EL (cell line): ENCODE data around the gene KIRREL2.

Experiments
- DNase-seq: peaks from one replicate; pipeline ENCODE4 v3.0.0-alpha.2; 2016

KIRREL2 gene

DNA sequence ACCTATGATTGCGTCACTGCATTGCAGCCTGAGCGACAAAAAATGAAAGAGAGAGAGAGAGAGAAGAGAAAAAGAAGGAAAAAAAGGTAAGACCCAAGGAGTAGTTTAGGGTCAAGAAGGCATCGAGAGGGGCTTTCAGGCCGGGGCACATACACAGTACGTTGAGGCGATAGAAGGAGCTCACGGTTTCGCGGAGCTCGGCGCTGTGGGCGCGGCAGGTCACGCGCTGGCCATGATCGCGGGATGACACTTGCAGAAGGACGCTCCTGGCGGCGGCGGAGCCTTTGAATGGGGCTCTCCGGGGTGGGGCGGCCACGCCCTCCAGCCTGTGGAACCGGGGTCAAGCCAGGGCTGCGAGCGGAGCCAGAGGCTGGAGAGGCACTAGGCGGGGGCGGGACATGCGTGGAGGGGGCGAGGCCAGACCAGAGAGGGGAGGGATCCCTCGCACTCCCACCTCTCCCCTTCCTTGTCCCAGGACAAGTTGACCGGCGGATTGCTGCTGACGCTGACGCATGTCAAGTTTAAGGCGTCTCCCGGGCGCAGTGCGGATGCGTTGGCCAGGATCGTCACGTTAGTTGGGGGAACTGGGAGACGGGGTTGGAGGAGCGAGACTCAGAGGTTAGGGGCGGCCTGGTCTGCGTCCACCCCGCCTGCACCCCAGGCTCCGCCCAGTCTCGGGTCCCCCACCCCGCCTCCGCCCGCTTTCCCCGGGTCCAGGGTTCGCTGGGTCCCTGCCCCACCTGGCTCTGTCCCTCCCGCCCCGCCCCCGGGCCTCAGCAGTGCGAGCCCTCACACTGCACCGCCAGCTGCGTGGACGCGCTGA lies 11.3 kb upstream of the KIRREL2 start:
- DNase-seq: no peak

DNA sequence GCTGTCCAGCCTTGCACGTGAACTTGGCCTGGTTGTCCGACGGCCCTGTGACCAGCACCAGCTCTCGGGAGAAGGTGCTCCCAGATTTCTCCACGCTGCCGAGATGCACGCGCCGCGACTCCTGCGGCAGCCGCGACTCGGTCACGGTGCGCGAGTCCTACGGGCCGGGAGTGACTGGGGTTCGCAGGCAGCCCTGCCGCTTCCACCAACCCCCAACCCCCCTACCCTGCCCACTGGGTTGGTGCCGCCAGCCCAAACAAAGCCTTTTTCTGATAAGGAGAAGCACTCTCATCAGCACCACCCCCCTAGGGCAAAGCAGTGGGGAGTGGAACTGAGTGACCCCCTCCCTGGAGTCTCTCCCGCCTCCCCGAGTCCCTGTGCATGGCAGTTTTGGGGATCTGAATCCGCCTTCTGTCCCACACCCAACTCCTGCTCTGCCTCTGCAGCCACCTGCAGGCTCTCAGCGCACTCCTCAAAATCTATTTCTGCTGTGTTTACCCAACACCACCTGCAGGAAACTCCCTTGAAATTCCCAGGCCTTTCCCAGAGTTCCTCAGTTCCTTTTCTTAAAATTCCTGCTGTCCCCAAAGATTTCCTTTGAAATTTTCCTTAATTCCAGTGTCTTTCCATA lies 10.6 kb upstream of the KIRREL2 start:
- DNase-seq: no peak

DNA sequence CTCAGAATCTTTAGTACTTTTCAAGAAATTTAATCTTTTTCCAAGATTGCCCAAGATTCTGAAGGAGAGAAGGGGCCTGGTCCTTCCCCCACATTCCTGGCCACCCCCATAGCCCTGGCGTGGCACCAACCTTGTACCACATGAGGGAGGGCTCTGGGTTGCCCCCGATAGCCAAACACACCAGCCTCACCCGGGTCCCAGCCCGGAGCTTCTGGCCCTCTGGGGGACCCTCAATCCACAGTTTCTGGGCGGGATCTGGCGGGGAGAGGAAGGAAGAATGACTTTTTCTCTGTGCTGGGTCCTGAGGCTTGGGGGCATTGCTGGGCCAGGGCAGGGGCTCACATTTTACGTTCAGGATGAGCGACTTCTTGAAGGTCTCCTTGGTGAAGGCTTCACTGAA lies 8.8 kb upstream of the KIRREL2 start:
- no peak for DNase-seq

DNA sequence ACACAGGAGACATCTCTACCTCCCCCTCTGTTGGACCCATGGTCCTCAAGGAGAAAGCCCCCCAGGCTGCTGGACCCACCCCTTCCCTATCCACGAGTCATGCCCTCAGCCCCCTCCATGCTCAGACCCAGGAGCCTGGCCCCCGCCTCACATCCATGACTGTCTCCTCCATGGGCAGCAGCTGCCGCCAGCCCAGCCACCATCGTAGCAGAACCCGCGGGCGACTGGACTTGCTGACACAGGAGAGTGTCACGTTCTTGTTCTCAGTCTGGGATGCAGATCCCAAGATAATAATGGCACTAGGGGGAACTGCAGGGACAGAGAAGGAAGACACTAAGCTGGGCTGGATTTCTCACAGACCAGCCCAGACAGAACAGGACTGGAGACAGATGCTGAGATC lies 8.2 kb upstream of the KIRREL2 start:
- DNase-seq: no peak

DNA sequence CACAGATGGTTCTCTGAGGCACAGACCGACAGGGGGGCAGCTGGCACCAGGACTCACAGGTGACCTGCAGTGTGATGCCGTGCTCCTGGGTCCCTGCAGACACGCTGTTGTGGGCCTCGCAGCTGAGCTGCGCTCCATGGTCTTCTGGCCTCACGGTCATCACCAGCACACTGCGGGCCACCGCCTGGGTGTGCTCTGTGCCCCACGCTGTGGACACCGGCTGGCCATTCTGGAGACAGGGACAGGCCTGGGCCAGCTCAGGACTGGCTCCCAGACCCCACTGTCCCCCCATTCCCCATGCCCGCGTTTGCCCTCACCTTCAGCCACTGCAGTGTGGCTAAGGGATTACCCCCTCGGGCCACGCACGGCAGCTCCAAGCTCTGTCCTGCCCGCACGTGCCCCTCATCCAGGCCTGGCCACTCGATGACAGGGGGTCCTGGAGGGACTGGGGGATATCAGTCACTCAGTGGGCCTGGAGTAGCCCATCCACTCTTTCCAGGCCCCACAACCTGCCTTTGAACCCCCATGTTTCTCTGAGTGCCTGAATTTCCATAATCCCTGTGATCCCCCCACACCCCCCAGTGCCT lies 7.7 kb upstream of the KIRREL2 start:
- DNase-seq: no peak

DNA sequence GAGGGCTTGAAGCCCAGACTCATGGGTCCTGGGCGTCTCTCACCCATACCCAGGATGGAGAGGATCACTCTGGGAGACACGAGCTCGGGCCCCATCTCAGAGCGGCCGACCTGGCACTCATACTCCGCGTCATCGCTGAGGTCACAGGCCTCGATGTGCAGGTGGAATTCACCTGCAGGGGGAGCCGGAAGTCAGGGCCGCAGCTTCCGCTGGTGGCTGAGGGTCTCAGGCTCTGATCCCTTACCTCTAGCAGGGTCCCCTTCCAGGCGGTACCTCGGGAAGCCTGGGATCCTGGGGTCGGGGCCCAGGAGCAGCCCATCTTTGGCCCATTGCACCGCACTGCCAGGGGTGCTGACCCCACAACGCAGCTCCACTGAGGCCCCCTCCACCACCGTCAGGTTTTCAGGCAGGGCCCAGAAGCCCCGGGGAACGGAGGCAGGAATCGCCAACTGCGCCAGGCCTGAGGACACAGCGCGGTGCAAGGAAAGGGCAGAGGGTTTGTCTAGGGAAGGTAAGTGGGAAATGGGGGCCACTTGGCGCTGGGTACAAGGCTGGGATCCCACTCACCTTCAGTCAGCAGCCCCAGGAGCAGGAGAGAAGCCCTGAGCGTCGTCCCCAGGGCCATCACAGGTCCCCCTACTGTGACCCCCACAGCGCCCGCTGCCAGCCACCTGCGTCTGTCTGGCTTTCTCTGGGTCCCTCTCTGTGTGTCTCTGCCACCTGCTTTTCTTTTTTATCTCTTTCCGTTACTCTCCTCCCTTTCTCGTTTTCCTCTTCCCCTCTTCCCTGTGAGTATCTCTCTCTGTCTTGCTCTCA lies 5.3 kb upstream of the KIRREL2 start:
- DNase-seq: no peak

DNA sequence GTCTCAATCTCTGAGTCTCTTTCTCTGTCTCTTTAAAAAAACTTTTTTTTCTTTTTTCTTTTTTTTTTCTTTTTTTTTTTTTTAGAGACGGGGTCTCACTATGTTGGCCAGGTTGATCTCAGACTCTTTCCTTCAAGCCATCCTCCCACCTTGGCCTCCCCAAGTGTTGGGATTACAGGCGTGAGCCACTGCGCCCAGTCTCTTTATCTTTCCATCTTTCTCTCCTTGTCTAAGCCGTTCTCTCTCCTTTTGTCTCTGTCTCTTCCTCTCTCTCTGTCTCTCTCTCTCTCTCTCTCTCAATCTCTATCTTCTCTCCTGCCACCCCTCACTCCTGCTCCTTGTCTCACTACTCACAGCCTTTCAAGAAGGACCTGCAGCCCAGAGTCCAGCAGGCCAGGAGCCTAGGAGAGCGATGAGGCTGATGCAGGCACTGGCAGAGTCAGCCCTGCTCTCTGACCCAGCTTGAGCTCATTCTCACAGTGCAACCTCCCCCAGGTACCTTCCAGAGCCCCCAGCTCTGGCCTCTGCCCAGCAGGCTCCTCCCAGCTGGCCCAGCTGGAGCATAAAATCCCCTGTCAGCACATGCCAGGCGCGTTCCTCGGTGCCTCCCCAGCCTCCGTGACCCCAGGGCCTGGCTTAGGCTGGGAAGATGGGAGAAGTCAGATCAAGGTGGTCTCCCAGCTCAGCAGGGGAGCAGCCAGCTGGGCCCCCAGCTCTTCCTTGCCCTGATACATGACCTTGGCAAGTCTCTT lies 4.5 kb upstream of the KIRREL2 start, which contains the start of gene NPHS1:
Gene NPHS1 (minus strand): TSS at position 476 of the 752 bp plus-strand sequence. CDS start 667 bp downstream, outside the sequence.
- no peak for DNase-seq

DNA sequence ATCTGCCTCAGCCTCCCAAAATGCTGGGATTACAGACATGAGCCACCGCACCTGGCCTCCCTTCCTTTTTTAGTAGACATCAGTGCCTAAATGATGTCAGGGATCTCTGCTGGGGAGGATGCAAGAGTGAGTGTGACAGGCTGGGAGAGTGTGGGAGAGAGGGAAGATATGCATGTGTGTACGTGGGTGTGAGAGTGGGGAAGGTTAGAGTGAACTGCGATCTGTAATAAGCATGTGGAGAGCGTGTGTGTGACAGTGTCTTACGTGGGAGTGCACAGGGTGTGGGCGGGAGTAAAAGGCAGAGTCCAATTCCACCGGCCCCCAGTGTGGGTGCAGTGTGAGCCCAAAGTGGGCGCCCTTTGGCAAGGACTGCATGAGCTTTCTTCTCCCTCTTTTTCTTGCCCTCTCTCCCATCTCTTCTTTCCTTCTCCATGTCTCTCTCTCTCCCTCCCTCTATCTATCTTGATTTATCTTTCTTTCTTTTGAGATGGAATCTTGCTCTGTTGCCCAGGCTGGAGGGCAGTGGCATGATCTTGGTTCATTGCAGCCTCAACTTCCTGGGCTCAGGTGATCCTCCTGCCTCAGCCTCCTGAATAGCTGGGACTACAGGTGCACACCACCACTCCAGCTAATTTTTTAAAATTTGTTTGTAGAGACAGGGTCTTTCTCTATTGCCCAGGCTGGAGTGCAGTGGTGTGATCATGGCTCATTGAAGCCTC lies 3.5 kb upstream of the KIRREL2 start:
- DNase-seq: no peak

DNA sequence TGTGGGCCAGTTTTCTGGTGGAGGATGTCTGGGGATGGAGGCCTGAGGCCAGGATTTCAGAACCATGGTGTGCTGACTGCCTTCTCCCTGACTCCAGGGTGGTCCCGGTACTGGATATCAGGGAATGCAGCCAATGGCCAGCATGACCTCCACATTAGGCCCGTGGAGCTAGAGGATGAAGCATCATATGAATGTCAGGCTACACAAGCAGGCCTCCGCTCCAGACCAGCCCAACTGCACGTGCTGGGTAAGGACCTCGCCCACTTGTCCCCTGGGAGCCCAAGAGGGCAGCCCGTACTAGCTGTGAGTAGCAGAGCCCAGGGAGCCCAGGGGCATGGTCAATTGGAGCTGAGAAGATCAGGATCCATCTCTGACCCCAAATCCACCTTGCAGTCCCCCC lies 1.6 kb downstream of the KIRREL2 start:
- DNase-seq: no peak

DNA sequence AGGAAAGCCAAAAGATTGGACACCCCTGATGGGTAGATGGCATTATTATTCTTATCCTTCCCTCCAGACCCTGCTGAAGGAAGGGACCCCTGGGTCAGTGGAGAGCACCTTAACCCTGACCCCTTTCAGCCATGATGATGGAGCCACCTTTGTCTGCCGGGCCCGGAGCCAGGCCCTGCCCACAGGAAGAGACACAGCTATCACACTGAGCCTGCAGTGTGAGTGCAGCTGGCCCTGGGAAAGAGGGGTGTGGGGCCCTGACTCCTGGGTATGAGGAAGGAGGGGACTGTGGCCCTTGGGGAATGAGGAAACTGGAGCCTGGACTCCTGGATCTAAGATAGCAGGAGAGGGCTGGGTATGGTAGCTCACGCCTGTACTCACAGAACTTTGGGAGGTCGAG lies 2.7 kb downstream of the KIRREL2 start:
- DNase-seq: no peak

DNA sequence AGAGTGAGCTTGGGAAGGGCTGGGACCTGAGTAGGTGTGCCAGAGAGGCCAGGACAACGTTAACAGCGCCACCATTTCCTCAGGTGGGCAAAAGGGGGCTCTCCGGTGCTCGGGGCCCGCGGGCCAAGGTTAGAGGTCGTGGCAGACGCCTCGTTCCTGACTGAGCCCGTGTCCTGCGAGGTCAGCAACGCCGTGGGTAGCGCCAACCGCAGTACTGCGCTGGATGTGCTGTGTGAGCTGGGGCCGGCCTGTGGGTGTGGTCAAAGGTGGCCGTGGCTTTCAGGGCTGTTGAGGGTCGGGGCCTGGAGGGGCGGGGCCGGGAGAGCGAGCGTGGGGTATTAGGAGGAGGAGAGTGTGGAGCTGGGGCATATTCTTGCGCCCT lies 3.7 kb downstream of the KIRREL2 start:
- no peak for DNase-seq

DNA sequence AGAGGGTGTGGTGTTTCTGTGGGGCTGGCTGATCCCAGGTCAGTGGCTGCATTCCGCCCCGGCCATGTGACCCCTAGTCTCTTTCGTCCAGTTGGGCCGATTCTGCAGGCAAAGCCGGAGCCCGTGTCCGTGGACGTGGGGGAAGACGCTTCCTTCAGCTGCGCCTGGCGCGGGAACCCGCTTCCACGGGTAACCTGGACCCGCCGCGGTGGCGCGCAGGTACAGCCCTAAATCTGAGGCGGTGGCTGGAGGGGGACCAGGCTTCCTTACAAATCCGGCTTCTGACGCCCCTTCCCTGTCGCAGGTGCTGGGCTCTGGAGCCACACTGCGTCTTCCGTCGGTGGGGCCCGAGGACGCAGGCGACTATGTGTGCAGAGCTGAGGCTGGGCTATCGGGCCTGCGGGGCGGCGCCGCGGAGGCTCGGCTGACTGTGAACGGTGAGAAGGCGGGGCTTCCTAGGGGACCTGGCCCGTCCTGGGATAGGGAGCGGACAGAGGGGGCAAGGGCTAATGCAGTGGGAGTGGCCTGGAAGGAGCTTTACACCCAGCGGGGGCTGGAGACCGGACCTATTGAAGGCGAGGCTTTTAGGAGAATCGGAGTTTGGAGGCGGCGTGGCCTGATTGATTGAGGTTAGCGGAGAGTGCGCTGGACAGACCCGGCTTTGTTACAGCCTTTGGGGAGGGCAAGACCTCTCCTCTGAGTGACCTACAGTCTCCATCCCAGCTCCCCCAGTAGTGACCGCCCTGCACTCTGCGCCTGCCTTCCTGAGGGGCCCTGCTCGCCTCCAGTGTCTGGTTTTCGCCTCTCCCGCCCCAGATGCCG lies 4.3 kb downstream of the KIRREL2 start:
- no peak for DNase-seq

DNA sequence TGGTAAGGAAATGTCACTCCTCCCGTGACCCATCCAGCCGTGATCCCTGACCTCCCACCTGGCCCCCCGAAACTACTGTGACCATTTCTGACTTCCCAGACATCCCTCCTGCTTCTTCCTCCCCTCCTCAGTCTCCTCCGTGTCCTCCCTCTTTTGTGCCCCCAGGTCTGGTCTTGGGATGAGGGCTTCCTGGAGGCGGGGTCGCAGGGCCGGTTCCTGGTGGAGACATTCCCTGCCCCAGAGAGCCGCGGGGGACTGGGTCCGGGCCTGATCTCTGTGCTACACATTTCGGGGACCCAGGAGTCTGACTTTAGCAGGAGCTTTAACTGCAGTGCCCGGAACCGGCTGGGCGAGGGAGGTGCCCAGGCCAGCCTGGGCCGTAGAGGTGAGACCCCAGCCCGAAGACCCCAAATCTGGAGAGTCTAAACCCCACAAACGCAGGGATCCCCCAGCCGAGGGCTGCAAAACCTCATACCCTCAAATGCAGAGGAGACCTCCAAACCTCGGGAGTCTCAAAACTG lies 5.0 kb downstream of the KIRREL2 start:
- DNase-seq: no peak

DNA sequence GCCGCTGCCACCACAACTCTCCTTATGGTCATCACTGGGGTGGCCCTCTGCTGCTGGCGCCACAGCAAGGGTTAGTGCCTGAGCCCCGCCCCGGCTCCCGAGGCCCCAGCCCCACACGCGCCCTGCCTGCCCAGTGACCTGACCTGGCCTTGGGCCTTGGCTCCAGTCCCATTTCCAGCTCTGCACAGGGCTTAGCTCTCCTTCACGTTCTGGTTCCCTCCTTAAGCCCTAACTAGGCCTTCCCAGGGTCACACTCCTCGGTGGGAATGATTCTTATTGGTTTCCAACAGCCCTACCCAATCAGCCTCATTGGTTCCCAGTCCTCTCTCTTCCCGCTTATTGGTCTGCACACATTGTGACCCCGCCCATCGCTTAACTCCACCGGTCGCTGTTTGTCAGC lies 5.8 kb downstream of the KIRREL2 start:
- no peak for DNase-seq

DNA sequence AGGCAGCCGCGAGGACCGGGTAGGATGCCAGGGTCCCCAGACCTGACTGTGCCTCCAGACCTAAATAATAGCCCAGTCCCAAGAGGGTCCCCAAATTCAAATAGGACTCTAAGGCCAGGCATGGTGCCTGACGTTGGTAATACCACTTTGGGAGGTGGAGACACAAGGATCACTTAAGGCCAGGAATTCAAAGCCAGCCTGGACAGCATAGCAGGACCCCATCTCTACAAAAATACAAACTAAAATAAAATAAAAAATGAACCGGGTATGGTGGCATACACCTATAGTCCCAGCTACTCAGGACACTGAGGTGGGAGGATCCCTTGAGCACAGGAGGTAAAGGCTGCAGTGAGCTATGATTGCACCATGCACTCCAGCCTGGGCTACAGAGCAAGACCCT lies 6.3 kb downstream of the KIRREL2 start:
- DNase-seq: no peak

DNA sequence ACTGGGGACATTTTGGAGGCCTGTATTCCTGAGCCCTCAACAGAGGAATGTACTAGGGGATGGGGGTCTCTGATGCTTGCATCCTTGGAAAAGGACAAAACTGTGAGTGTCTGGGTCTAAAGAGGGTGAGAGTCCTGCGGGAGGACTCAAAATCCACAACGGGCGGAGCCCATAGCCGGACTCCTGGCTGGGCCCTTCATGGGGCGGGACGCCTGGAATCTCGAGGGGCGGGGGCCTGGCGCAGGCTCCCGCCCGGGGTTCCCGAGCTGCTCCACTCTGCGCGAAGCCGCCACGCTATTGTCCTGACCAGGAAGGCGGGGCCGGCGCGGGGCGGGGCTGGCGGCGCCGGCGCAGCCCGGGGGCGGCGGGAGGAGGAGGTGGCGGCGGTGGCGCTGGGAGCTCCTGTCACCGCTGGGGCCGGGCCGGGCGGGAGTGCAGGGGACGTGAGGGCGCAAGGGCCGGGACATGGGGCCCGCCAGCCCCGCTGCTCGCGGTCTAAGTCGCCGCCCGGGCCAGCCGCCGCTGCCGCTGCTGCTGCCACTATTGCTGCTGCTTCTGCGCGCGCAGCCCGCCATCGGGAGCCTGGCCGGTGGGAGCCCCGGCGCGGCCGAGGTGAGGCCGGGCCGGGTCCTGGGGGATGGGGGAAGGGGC lies 11.6 kb downstream of the KIRREL2 start, which contains the start of gene APLP1:
Gene APLP1 (plus strand): TSS at position 403 of the 651 bp plus-strand sequence. CDS start 63 bp downstream, at position 466.
- peak; percentile 53 for DNase-seq

DNA sequence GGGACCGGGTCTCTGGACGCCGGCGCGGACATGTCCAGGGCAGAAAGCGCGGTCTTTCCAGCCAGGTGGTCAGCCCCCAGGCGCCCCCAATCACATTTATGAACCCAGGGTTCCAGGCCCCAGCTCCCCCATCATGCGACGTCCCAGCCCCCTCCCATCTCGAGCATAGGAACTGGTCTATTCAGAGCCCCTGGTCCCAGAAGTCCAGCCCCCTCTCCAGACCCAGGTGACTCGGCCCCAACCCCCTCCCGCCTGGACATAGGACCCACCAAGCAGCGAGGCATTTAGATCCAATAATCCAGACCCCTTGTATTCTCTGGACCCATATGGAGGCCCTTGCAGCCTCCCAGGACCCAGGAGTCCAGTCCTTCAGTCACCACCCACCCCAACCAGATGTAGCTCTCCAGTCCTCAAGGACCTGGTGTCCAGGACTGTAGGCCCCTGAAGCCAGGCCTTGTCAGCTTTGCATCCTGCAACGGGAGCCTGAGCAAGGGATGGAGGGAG lies 12.2 kb downstream of the KIRREL2 start:
- no peak for DNase-seq

DNA sequence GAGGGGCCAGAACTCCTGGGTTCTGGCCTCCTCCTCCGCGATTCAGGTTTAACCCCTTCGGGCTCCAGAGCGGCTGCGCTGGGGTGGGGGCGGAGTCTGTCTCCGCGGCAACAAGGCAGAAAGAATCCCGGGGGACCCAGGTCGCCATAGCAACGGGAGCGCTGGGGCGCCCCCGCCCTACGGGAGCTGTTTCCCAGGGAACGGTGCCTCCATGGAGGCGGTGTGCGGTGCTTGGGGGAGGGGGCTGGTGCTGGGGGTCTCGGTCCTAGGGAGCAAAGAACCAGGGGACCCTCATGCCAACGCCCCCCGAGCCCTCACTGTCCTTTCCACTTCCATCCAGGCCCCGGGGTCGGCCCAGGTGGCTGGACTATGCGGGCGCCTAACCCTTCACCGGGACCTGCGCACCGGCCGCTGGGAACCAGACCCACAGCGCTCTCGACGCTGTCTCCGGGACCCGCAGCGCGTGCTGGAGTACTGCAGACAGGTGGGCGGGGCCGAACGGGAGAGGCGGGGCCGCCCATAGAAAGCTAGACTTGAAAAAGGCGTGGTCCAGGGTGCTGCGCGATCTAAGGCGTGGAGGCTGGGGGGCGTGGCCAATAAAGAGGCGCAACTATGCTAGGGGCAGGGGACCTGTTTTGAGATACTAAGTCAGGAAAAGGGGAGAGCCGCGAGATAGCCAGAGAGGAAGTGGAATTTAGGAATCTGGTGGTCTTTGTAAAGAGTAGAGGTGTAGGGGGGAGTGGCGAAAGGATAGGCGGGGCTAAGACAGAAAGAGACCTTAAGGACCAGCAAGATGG lies 12.8 kb downstream of the KIRREL2 start:
- peak; percentile 78 for DNase-seq
